HG03064 (cell line): ENCODE results near the gene PACSIN1.

Experiments used
- ATAC-seq: cut with Tn5 transposase; IDR thresholded peaks from one replicate; pipeline ENCODE4 v1.9.1; 2021; ENCODE audit warnings: low read depth; ENCODE audit not compliant: unreplicated experiment

PACSIN1 gene

DNA sequence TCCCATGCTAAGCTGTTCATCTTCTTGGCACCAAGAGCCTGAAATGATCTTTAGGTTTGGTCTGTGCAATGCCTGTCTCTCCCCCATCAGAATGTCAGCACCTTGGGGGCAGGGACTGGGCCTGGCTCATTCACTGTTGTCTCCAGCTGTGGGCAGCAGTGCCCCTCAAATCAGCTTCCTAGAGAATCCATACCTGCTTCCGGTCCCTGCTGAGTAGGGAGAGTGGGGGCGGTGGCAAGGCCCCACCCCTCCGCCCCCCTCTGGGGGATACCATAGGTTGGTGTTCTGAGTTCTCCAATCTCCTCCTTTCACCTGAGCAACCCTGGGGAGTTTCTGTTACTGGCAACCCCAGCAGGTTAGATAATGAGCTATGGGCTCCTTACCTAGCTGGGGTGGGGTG lies 109.5 kb downstream of the PACSIN1 start:
- no peak for ATAC-seq

DNA sequence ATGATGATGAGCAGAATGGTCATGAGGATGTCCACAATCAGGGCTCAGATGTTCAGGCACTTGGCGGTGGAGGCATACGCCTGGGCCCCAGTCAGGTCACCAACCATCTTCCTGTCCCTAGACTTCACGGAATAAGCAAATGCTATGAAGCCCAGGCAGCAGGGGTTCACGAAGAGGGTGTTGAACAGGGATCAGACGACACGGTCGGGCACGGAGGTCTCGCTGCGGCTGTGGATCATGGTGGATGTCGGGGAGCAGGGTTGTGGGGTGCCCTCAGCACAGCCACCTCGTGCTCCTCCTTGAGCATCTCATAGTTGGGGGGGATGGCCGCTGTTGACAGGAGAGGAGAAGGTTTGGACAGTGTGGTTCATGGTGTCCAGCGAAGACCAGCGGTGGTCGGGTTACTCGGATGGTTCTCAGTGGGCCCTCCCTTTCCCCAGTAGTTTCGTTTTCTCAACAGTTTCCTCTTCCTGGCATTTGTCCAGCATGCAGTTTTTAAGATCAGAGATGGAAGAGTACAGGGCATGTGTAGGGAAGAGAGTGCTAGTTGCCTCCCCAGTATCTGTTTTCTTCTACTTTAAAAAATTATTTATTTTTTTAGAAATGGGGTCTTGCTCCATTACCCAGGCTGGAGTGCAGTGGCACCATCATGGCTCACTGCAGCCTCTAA lies 110.5 kb downstream of the PACSIN1 start:
- no peak for ATAC-seq

- ATAC-seq: no peak
Measured at GRCh38 chr6:34578445-34579262, 112.8 kb downstream of the PACSIN1 start.

DNA sequence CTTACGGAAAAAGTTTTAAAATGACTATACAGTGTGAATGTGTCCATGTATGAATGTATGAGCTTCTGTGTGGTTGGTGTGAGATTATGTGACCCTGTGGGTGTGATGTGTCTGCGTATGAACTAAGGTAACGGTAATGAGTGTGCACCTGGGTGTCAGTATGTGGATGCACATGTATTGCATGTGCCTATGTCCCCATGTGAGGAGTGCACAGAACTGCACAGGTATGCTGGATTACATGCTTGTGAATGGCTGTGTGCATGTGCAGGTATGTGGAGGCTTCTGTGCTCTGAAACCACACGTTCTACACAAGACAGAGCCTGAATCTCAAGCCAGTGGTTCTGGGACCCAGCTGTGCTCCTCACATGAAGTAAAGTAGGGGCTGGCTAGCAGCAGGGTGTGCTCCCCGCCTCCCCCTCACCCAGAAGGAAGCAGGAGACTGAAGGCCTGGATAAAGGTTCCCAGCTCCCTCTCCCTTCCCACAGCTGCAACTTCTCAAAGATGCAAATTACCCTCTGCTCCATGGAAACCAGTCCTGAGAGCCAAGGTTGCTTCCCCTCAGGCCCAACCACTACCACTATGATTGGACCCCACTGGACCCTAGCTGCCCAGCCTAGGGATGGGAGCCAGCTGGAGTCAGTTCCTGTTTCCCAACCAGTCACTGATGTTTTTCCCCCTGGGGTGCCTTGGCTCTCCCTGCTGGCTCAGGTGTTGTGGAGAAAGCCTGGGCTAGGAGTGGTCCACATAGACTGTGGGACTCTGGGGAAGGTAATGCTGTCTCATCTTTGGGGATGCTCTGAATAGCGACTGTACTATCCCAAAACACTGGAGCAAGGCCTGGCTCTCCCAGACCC lies 115.1 kb downstream of the PACSIN1 start:
- no peak for ATAC-seq

DNA sequence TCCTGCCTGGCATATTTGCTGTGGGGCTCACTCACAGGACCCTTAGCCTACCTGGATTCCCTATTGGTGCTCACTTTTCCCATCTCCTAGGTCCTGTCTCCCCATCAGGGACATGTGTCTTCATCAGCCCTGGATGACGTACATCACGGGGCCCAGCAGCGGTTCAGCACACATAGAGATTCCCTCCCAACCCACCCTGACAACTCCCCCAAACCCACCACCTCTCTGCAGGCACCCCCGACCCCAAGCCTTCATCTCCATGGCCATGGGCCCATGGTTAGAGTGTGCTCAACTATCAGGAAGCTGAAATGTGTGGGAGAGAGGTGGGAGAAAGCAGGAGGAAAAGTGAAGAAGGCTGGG lies 115.7 kb downstream of the PACSIN1 start:
- ATAC-seq: no peak

GRCh38 chr6:34583461-34583860 lies 117.6 kb downstream of the PACSIN1 start:
- ATAC-seq: no peak

DNA sequence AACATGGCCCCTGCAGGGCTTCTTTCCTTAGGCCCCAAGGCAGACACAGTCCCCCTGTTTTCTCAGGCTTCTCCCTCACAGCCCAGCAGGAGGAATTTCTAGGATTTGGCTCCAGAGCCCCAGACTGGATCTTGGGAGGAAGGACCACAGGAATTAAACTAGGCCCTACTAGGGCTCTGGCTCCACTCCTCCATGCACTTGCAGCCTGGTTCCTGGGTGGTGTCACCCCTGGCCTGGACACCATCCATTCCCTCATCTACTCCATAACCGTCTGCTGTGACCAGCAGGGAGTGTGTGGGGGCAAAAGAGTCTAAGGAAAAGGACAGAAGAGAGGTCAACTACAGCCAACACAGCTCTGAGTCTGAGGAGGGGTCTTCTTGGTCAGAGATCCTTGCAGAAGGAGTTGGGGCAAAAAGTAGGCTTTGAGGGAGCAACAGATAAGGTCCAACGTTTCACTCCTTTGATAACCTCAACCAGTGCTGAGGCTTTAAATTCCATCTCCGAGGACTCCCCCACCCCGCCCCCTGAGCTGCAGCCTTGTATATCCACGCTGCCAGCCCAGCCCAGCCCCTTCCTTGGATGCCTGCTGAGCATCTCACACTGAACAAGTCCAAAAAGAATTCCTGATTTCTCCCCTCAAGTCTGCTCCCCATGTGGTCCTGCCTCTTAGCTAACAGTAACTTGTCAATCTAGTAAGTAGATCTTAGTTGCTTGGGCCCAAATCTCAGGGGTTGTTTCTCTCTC lies 118.2 kb downstream of the PACSIN1 start:
- no peak for ATAC-seq

- ATAC-seq: no peak
Measured at GRCh38 chr6:34584694-34585093, 118.8 kb downstream of the PACSIN1 start.
